Cerebellar cortex (tissue), 1 donor: Measurements from ENCODE around the gene KIRREL3.

Experiments used
- DNase-seq: peaks from one replicate; pipeline ENCODE4 v3.0.0-alpha.2; 2015; ENCODE audit warnings: low spot score

KIRREL3 gene

DNA sequence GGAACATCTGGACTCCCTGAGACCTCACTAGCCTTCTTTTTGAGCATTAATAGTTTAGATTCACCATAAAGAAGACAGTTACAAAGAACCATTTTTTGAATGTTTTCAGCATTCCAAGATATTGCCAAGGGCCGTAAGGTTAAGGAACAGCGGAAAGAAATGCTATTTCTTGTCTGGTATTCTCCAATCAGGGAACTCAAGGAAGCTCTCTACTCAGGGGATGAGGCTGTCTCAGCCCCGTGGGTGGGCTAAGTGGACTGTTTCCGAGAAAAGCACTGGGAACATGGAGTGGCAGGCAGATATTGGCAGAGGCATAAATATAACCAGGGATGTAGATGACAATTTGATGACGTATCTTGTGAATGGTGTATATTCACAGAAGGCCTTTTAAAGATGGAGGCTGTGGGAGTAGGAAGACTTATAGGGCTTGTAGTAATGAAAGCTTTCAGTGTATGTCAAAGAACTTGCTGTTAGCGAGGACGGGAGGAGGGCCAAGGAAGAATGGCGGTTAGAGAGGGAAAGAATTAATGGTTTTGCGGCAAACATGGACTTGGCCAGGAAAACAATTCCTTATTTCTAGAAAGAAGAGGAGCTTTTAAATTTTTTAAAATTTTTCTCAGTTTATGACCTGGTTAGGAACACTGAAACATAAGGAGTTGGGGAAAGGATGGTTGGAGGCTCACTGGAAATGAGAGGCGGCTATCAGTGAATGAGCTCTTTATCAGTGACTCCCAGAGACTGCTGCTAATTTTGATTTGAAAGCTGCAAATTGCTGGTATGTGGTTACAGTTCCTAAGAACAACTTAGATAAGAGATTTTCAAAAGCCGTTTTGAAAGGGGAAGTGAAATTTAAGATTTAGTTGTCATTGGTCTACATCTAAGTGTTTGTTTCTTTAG is 580.5 kb downstream of the KIRREL3 start:
- DNase-seq, result no peak

GRCh38 chr11:126418887-126419286 is 581.7 kb downstream of the KIRREL3 start:
- DNase-seq, result no peak

GRCh38 chr11:126417091-126417862 is 583.3 kb downstream of the KIRREL3 start:
- peak; percentile 13 for DNase-seq

- peak; percentile 85 for DNase-seq
Observed at GRCh38 chr11:126416542-126417090, 584.0 kb downstream of the KIRREL3 start.

DNA sequence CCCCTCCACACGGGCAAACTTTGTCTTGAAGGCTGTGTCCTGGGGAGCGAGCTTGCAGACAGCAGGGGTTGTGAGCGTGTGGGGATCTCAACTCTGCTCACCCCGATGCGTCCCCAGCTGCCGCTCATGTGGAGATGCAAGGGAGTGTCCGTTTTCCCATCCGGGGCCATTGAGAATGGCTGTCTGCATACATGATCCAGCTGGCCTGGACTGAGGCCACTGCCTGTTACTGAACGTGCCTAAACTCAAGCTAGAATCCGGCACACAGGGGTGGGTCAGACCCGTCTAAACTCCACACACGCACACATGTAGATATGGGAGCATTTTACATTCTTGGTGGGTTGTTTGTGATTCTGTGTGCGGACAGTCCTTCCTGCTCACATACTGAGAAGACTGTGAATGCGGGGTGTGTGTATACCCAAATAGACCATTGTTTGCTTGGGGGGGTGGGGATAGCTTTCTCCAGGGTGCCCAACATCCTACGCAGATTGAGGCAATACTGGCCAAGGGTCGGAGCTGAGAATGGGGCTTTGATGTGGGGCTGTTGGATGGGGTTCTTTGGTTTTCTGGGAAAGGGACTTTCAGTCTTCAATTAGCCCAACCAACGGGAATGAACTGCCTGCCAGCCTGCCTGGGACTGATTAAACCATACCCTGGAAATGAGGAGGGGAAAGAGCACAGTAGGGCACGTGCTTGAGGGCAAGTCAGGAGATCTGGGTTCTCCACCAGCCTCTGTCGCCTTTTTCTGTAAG is 584.7 kb downstream of the KIRREL3 start:
- DNase-seq, result no peak

GRCh38 chr11:126415128-126415527 is 585.4 kb downstream of the KIRREL3 start:
- DNase-seq, result no peak

DNA sequence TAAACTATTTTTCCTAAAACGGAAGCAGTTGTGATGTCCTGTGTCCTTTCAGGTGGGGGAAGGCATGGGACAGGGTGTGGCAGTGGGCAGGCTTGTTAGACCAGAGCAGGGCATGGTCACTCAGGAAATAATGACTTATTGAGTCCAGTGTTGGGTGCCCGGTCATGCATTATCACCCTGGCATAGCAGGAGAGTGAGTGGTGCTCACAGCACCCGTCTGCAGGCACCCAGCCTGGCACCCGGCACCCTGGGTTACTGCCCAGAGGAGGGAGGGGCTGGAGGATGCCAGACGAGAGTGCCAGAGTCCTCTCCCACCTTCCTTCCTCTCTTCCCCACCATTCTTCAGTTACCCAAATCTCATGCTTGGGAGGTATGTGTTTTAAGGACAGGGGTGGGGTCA is 586.0 kb downstream of the KIRREL3 start:
- no peak for DNase-seq

DNA sequence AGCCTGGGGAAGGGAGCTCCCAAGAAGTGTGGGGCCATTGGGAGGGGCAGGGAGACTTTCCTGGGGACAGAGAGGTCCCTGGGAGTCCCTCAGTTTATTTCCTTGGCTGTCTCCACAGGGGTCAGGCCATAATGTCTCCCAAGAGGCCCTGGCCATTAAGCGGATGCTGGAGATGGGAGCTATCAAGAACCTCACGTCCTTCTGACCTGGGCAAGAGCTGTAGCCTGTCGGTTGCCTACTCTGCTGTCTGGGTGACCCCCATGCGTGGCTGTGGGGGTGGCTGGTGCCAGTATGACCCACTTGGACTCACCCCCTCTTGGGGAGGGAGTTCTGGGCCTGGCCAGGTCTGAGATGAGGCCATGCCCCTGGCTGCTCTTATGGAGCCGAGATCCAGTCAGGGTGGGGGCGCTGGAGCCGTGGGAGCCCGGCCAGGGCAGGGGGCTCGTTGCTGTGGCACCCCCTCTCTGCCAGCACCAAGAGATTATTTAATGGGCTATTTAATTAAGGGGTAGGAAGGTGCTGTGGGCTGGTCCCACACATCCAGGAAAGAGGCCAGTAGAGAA is 586.6 kb downstream of the KIRREL3 start:
- DNase-seq, result no peak

DNA sequence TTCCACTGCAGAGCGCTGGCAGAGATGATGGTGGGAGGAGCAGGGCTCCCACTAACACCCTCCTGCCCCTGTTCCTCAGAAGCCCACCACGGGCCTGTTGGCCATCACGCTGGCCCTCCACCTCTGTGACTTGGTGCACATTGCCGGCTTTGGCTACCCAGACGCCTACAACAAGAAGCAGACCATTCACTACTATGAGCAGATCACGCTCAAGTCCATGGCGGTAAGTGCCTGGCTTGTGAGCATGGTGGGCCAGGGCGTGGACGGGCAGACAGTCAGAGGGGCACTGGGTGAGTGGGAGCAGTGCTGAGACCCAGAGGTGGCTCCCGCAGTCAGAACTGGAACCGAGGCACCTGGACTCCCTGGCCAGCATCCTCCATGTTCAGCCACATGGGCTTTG is 587.1 kb downstream of the KIRREL3 start:
- DNase-seq, result no peak

- DNase-seq, result no peak
Observed at GRCh38 chr11:126411971-126412381, 588.6 kb downstream of the KIRREL3 start.

- DNase-seq, result no peak
Observed at GRCh38 chr11:126410649-126411048, 589.9 kb downstream of the KIRREL3 start.

DNA sequence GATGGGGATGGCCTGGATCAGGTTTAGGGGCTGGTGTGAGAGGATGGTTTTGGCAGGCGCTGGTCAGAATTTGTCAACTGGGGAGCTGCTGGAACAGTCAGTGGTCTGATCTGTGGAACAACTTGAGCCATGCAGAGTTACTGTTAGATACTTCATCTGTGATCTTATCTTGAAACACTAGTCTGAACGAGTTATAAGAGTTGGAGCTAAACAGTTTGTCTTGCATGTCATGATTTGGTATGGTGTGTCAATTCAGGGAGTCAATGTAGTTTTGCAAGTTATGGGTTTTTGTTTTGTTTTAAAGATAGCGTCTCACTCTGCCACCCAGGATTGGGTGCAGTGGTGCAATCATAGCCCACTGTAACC is 591.0 kb downstream of the KIRREL3 start:
- no peak for DNase-seq

- DNase-seq, result no peak
Observed at GRCh38 chr11:126408901-126409619, 591.5 kb downstream of the KIRREL3 start.

DNA sequence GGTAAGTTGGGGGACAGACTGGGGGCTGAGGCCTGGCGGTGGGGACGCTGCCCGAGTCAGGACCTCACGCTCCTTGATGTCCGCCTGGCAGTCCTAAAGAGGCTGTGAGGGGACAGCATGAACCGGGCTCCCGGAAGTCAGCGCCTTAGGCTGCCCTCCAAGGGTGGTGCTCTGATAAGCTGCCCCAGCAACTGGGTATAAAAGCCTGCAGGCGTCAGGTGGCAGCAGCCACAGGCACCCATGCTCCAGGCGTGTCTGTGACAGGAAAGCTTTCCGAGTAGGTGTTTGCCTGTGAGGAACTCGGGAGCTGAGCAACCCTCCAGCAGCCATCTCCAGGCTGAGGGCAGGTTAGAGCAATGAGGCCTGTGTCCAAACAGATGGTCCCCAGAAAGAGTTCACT is 592.1 kb downstream of the KIRREL3 start:
- DNase-seq, result no peak

DNA sequence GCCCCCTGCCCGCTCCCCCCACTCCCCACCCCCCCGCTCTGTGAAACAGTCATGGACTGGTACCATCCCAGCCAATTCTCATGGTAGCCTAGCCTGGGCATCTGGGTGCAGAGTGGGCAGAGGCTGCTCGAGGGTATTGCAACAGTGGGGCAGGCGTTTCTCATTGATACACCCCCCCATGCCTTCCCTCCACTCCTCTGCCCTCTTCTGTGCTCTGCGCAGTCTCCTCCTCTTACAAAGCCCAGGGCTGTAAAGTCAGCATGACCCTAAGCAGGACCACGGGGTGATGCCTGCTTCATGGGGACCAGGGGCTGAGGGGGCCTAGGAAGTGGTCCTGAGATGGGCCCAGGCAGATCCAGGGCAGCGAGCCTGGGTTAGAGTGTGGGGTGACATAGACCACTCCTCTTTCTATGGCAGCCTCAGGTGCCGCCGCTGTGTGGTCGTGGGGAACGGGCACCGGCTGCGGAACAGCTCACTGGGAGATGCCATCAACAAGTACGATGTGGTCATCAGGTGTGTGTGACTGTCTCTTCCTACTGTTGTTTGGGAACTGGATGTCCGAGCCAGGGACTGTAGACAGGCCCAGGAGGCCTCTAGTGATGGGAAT is 592.8 kb downstream of the KIRREL3 start:
- DNase-seq, result no peak

- DNase-seq, result no peak
Observed at GRCh38 chr11:126407101-126407521, 593.5 kb downstream of the KIRREL3 start.

- DNase-seq, result no peak
Observed at GRCh38 chr11:126406368-126406767, 594.2 kb downstream of the KIRREL3 start.

DNA sequence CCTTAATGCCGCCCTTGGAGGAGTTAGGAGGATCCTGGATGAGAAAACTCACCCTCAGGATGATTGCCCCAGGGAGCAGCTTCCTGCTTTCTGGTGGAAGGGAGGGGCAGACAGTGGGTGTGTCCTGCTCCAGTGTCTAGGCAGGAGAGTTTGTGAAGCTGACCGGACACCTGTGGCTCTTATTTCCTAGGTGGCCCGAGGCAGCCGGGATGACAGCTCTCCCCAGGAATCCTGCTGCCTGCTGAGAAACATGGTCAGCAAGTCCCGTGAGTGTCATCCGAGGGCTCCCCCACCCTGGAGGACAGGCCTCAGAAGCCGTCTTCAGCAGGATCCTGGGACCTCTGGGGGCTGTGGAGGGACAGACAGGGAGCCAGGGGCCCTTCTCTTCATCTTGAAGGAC is 594.7 kb downstream of the KIRREL3 start:
- no peak for DNase-seq

GRCh38 chr11:126405374-126405773 is 595.2 kb downstream of the KIRREL3 start:
- no peak for DNase-seq

- DNase-seq, result no peak
Observed at GRCh38 chr11:126404367-126404766, 596.2 kb downstream of the KIRREL3 start.

GRCh38 chr11:126403658-126404057 is 596.9 kb downstream of the KIRREL3 start:
- DNase-seq, result no peak
